Retinal pigment epithelial cell (primary cell): Measurements from ENCODE around the gene MPP4.

ENCODE experiments used
- DNase-seq: peaks from one replicate; pipeline ENCODE4 v3.0.0-alpha.2; 2010; ENCODE audit warnings: low read depth
- H3K4me3 ChIP-seq: 2 replicates; pipeline ENCODE4 v1.5.1; 2011; ENCODE audit warnings: mild to moderate bottlenecking, low read length, control low read depth, moderate library complexity
- CTCF ChIP-seq: conservative IDR thresholded peaks from 2 replicates; pipeline ENCODE4 v1.5.1; 2011; ENCODE audit warnings: low read depth, low read length, control low read depth, inconsistent platforms

MPP4 gene

DNA sequence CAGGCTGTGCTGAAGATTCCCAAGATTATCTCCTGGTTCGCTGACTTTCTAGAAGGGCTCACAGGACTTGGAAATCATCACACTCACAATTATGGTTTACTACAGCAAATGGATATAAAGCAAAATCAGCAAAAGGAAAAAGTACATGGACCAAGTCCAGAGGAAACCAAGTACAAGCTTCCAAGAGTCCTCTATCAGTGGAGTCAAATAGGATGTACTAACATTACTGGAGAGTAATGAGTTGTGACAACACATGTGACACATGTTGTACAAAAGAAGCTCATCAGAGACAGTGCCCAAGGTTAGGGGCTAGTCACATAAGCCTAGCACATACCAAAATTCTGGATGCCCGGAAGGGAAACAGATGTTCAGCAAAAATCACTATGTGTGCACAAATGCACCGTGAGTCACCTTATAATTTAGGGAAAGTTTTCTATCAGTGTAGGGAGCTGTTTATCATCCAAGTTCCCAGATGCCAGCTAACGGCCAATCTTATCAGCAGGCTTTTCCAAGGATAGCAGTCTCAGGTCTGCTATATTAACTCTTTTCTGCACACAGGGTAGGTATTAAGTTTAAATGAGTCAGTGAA, 64.7 kb downstream of the MPP4 start:
- DNase-seq: no peak
- no peak overlapping the region for H3K4me3 ChIP-seq
- no peak for TF ChIP-seq CTCF

DNA sequence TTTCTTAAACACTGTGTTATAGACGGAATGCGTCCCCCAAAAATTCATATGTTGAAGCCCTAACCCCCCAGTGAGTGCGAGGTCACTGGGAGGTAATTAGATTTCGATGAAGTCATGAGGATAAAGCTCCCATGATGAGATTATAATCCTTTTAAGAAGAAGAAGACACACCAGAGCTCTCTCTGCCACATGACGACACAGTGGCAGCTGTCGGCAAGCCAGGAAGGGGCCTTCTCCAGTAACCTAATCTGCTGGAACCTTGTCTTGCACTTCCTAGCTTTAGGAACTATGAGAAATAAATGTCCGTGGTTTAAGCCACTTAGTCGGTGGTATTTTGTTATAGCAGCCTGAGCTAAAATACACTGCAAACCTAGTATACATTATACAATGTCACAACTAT, 67.4 kb downstream of the MPP4 start:
- no peak overlapping the region for H3K4me3 ChIP-seq
- no peak for DNase-seq
- no peak for TF ChIP-seq CTCF

- no peak overlapping the region for H3K4me3 ChIP-seq
- no peak for TF ChIP-seq CTCF
- DNase-seq: no peak
Measured at GRCh38 chr2:201630577-201630976, 67.9 kb downstream of the MPP4 start.

GRCh38 chr2:201628545-201628944, 69.9 kb downstream of the MPP4 start:
- DNase-seq: no peak
- no peak for TF ChIP-seq CTCF
- no peak overlapping the region for H3K4me3 ChIP-seq

DNA sequence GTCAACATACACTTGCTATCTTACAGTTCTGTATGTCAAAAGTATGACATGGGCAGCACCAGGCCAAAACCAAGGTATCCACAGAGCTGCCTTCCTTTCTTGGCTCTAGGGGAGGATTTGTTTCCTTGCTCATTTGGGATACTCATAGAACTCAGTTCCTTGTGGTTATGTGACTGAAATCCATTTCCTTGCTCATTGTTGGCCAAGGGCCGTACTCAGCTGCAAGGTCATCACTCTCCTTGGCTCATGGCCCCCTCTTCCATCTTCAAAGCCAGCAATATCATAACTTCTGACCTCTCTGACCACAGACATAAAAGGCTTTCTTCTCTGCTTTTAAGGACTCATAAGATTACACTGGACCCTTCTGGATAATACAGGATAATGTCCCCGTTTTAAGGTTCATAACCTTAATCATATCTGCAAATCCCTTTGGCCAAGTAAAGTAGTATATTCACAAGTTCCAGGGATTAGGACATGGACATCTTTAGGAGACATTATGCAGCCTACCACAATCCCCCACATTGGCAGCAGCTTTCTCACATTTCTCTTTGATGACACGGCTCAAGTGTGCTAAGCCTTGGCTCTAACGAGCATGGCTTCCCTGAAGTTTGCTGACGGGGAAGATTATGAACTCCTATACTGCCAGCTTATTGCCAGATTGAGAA, 76.0 kb downstream of the MPP4 start:
- DNase-seq: no peak
- H3K4me3 ChIP-seq: no peak overlapping the region
- no peak for TF ChIP-seq CTCF

DNA sequence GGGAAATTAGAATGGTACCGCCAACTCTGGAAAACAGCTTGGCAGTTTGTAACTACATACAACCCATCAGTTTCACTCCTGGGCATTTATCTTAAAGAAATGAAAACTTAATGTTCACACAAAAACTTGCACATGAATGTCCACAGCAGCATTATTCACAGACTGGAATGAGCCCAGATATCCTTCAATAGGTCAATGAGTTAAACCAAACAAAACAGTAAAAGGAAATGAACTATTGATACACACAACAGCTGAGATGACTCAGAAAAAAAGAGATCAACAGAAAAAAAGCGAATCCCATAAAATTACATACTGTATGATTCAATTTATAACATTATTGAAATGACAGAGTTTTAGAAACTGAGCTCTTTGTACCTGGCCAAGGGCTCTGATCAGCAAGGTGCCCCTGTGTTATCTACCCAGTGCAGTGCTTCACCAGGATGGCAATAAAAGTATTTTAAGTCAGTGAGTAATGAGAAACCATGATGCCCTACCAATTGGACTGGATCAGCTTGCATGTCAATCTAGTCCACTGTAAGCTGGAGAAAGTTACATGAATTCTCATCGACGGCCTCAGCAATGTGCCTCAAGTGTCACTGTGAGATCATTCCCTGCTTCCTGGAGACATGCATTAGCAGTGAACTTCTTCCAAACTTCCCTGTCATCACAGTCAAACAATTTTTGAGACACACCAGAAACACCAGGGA, 77.0 kb downstream of the MPP4 start:
- no peak for TF ChIP-seq CTCF
- no peak for DNase-seq

More for the DNA sequence above, 77.0 kb downstream of the MPP4 start:
- H3K4me3 ChIP-seq: no peak overlapping the region
